Measurements from ENCODE around the gene DHRSX.

DNA sequence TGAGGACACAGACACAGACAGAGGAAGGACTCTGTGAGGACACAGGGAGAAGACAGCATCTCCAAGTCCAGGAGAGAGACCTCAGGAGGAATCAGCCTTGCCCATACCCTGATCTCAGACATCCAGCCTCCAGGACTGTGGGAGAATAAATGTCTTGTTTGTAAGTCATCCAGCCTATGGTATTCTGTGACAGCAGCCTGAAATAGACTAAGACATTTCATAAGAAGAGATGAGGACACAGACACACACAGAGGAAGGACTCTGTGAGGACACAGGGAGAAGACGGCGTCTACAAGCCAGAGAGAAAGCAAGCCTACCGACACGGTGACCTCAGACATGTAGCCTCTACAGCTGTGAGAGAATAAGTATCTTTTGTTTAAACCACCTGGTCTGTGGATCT is 112.1 kb downstream of the DHRSX start:
- TF ChIP-seq CTCF (IDR thresholded peaks at IDR 0.05; ENCODE audit: insufficient read depth, low read length, poor library complexity, severe bottlenecking) (no peak), EZH2phosphoT487 (conservative IDR thresholded peaks at IDR 0.05; ENCODE audit: low read length) (no peak)

All from SU-DHL-6 (cell line).